Left lung (tissue), 10 donors: ENCODE measurements around the gene PIK3R1. TPM values are rescaled to one million over a fixed set of nuclear protein-coding genes. Genes with fewer than 3 reads are reported as not detected.
"Not testable (repeated sequence)": the region's sequence is repeated elsewhere in the genome, so short reads cannot be mapped to it uniquely, and the experiment has no call there.

Experiments used
- ATAC-seq: fragments of 200-7000 bp; cut with Tn5 transposase; one replicate; pipeline ENCODE4 v1.9.1; 2020; ENCODE audit warnings: moderate library complexity
- DNase-seq, 4 donors: peaks; one replicate each; pipeline ENCODE4 v3.0.0-alpha.2; 2013 to 2020
- H3K27ac ChIP-seq, 2 donors: fragments of 200-600 bp; sonication (generic) in 1 of 2; one replicate each; pipeline versions ENCODE4 v1.5.0 to v1.8.0; 2020 to 2021
- H3K27me3 ChIP-seq, 2 donors: fragments of 200-600 bp; sonication (generic) in 1 of 2; one replicate each; pipeline versions ENCODE4 v1.5.0 to v1.8.0; 2020 to 2021
- H3K36me3 ChIP-seq, 2 donors: fragments of 200-600 bp; sonication (generic) in 1 of 2; one replicate each; pipeline versions ENCODE4 v1.5.0 to v1.8.0; 2020 to 2021
- H3K4me1 ChIP-seq, 2 donors: fragments of 200-600 bp; one replicate each; pipeline ENCODE4 v1.8.0; 2021
- H3K4me3 ChIP-seq, 2 donors: fragments of 200-600 bp; sonication (generic) in 1 of 2; one replicate each; pipeline versions ENCODE4 v1.5.0 to v1.8.0; 2020 to 2021; ENCODE audit warnings: mild to moderate bottlenecking in 1 of 2
- H3K9me3 ChIP-seq, 2 donors: fragments of 200-600 bp; sonication (generic) in 1 of 2; one replicate each; pipeline versions ENCODE4 v1.5.0 to v1.8.0; 2020 to 2021
- CTCF ChIP-seq, 2 donors: fragments of 200-600 bp; sonication (generic) in 1 of 2; IDR thresholded peaks; one replicate each; pipeline versions ENCODE4 v1.5.0 to v1.8.0; 2021; ENCODE audit warnings: antibody characterized with exemption in 2 of 2
- intact Hi-C, 2 donors: fragments of 100-400 bp; cut with DNase I; formaldehyde crosslinking; loops; one replicate each; pipeline versions ENCODE4 v1.11.2 to v1.14.2; 2022
- polyA plus RNA-seq, 6 donors: library from polyadenylated mRNA; unstranded; fragments of 120-200 nt; gene quantifications; one replicate each; pipeline ENCODE4 v1.2.1, GENCODE V29; 2013; ENCODE audit not compliant: insufficient read length in 6 of 6
- total RNA-seq, 2 donors: library from RNA; stranded (reverse); fragmentation: NEBNext Ultra II Directional; extraction: Animal tissue kit (Norgen Biotek cat#: 25700); gene quantifications; one replicate each; pipeline ENCODE4 v1.2.1, GENCODE V29; 2021
- donor health status: DM: no; HTN: yes; CAD: no.
- donor health status: DM: no; HTN: no; CAD: no.

Gene PIK3R1
- total and polyA plus RNA-seq, 8 donors: 70.9 to 92.9 (median 80.5) TPM

- Histone ChIP-seq H3K4me3 (no peak overlapping the region), H3K36me3 (peaks cover 0 to 39% of the 10 kb centered on the region in 2 donors), H3K9me3 (no peaks in the 10 kb centered on the region), H3K4me1 (peaks cover 15 to 47% of the 10 kb centered on the region in 2 donors), H3K27me3 (no peaks in the 10 kb centered on the region), H3K27ac (no peak overlapping the region)
- intact Hi-C loops: no loop called here
- TF ChIP-seq CTCF (IDR thresholded peaks at IDR 0.05): no peak
- ATAC-seq: no peak
- DNase-seq: no peak
These were observed 14.7 kb downstream of the PIK3R1 start for GRCh38 chr5:68230285-68230684.

GRCh38 chr5:68231414-68232076 is 16.0 kb downstream of the PIK3R1 start:
- Histone ChIP-seq H3K27me3 (no peaks in the 10 kb centered on the region), H3K4me3 (no peak overlapping the region), H3K9me3 (no peaks in the 10 kb centered on the region), H3K36me3 (peaks cover 0 to 38% of the 10 kb centered on the region in 2 donors), H3K4me1 (peaks cover 8 to 42% of the 10 kb centered on the region in 2 donors), H3K27ac (no peak overlapping the region)
- no peak for TF ChIP-seq CTCF (IDR thresholded peaks at IDR 0.05)
- ATAC-seq (no peak), DNase-seq (no peak)
- intact Hi-C loops: no loop called here

- intact Hi-C loops: no loop called here
- Histone ChIP-seq H3K36me3 (peaks cover 0 to 30% of the 10 kb centered on the region in 2 donors), H3K4me1 (peaks cover 8 to 44% of the 10 kb centered on the region in 2 donors), H3K4me3 (no peak overlapping the region), H3K27me3 (no peaks in the 10 kb centered on the region), H3K9me3 (no peaks in the 10 kb centered on the region), H3K27ac (no peak overlapping the region)
- ATAC-seq (no peak), DNase-seq (no peak)
- TF ChIP-seq CTCF (IDR thresholded peaks at IDR 0.05): no peak
These were observed 16.7 kb downstream of the PIK3R1 start for GRCh38 chr5:68232277-68232676.

GRCh38 chr5:68233075-68233474 is 17.5 kb downstream of the PIK3R1 start:
- TF ChIP-seq CTCF (IDR thresholded peaks at IDR 0.05): no peak
- intact Hi-C loops: no loop called here
- Histone ChIP-seq H3K36me3 (peaks cover 0 to 22% of the 10 kb centered on the region in 2 donors), H3K9me3 (no peaks in the 10 kb centered on the region), H3K27ac (no peak overlapping the region), H3K4me3 (no peak overlapping the region), H3K4me1 (peaks cover 8 to 52% of the 10 kb centered on the region in 2 donors), H3K27me3 (no peaks in the 10 kb centered on the region)
- DNase-seq (no peak), ATAC-seq (no peak)

GRCh38 chr5:68235229-68235628 is 19.7 kb downstream of the PIK3R1 start:
- H3K27me3 ChIP-seq, H3K9me3 ChIP-seq, DNase-seq, intact Hi-C loops, H3K27ac ChIP-seq, ATAC-seq, H3K4me3 ChIP-seq: not testable (repeated sequence)
- Histone ChIP-seq H3K4me1 (peaks cover 19 to 65% of the 10 kb centered on the region in 2 donors), H3K36me3 (peaks cover 0 to 11% of the 10 kb centered on the region in 2 donors)

- DNase-seq (no peak), ATAC-seq (no peak)
- no peak for TF ChIP-seq CTCF (IDR thresholded peaks at IDR 0.05)
- Histone ChIP-seq H3K4me1 (peaks cover 12 to 69% of the 10 kb centered on the region in 2 donors), H3K4me3 (no peak overlapping the region), H3K9me3 (no peaks in the 10 kb centered on the region), H3K36me3 (peaks cover 0 to 3% of the 10 kb centered on the region in 2 donors), H3K27me3 (no peaks in the 10 kb centered on the region), H3K27ac (peak overlapping the region; percentile 10 to 47)
- intact Hi-C loops: no loop called here
These were observed 22.2 kb downstream of the PIK3R1 start for GRCh38 chr5:68237715-68238114.
